GM10266 (cell line): ENCODE results near the gene CCDC85C.

Source experiments
- DNase-seq: peaks from one replicate; pipeline ENCODE4 v3.0.0; 2012; ENCODE audit errors: extremely low spot score
- CTCF ChIP-seq: IDR thresholded peaks from 2 replicates; pipeline ENCODE4 v1.5.1; 2012; ENCODE audit warnings: mild to moderate bottlenecking, low read depth; ENCODE audit not compliant: control insufficient read depth, insufficient read depth; ENCODE audit errors: missing control alignments

The CCDC85C gene

GRCh38 chr14:99602054-99602787 is 1.8 kb downstream of the CCDC85C start:
- DNase-seq = no peak
- TF ChIP-seq CTCF = no peak

GRCh38 chr14:99601361-99601831 is 2.6 kb downstream of the CCDC85C start:
- DNase-seq = no peak
- TF ChIP-seq CTCF = no peak

GRCh38 chr14:99600232-99600888 is 3.6 kb downstream of the CCDC85C start:
- TF ChIP-seq CTCF = no peak
- no peak for DNase-seq

- no peak for DNase-seq
- no peak for TF ChIP-seq CTCF
These were observed 4.6 kb downstream of the CCDC85C start for GRCh38 chr14:99599393-99599792.

GRCh38 chr14:99598774-99599173 is 5.2 kb downstream of the CCDC85C start:
- DNase-seq = no peak
- no peak for TF ChIP-seq CTCF

GRCh38 chr14:99597911-99598600 is 6.0 kb downstream of the CCDC85C start:
- no peak for DNase-seq
- no peak for TF ChIP-seq CTCF
